SH-SY5Y (cell line): ENCODE results near the gene LNPEP.

Experiments
- GATA2 ChIP-seq: IDR thresholded peaks from 2 replicates; pipeline ENCODE4 v1.6.1; 2011; ENCODE audit warnings: mild to moderate bottlenecking, low read depth, low read length
- GATA3 ChIP-seq: IDR thresholded peaks from 2 replicates; pipeline ENCODE4 v1.6.1; 2011; ENCODE audit warnings: low read depth, mild to moderate bottlenecking, low read length, moderate library complexity

DNA sequence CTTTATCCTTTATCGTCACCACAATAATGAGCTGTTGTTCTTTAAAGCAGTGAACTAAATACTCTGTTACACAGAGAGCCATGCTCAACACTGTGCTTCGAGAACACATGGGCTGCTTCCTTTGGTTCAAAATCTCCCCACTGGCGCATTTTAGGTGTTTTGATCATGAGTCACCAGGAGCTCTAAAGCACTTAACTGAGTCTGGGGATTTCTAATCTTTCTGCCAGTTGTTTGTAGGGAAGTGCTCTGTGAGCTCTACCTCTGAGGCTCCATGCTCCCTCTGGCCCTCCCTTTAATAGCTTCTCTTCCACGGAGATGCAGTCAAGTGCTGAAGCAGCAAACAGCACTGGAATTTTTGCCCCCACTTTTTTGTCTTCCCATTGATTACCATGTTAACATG lies 42.5 kb upstream of the LNPEP start:
- no peak for TF ChIP-seq GATA2
- TF ChIP-seq GATA3 = no peak
